NCI-H524 (cell line): Measurements from ENCODE around the gene C4orf51.

Experiments
- DNase-seq, 2 experiments: peaks; one replicate each; lab custom pipeline; 2025; lab: John Stamatoyannopoulos, UW

The C4orf51 gene

DNA sequence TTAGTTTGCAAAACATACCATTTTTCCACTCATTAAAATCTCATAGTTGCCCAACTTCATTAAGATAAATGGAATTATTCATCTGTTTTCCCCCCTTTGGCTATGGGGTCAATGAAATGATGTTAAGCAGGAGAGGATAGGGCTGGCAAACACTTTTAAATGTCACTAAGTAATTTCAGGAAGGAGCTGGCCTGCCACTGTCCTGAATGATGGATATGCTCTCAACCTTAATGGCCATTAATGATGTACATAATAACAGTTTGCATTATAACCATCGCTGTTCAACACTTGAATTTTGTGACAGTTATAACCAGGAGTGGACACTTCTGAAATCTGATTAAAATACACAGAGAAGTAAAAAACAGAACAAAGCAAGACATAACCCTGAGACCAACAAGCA is 77.2 kb downstream of the C4orf51 start:
- no peak for DNase-seq

- DNase-seq, result no peak
Observed at GRCh38 chr4:145760176-145760575, 80.2 kb downstream of the C4orf51 start.

- DNase-seq, result no peak
Observed at GRCh38 chr4:145760961-145761929, 81.3 kb downstream of the C4orf51 start.

DNA sequence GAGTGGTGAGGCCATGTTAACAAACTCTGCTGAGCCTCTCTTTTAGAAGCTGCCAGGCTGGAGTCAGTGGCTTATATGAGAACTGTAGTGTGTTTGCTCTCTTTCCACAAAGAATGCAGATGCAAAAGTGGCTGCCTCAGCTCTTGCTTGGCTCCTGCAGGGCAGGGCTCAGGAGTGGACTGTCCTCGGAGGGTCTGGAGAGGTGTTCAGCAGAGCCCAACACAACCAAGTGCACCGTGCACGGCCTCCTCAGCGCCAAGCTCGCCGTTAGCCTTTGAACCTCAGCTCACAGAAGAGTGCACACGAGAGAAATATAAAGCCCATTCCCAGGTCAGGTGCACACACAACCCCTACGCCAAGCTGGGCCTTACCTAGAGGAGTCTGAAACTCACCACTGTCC is 82.8 kb downstream of the C4orf51 start:
- no peak for DNase-seq

DNA sequence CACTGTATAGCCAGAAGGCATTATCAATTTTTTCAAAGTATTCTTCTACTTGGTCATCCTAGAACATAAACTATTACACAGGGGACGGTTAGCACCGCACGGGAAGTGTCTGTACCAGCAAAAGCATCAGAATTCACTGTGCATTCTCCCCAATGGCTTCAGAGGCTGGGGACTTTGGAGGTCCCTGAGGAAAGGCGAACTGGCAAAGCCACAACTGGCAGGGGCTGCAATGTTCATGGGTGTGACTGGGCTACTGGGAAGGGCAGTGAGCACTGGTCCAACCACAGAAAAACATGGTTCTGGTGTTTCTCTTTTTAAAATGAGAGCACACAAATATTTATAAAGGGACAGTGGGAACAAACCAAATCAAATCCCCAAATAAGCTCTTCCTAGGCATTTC is 83.5 kb downstream of the C4orf51 start:
- no peak for DNase-seq

DNA sequence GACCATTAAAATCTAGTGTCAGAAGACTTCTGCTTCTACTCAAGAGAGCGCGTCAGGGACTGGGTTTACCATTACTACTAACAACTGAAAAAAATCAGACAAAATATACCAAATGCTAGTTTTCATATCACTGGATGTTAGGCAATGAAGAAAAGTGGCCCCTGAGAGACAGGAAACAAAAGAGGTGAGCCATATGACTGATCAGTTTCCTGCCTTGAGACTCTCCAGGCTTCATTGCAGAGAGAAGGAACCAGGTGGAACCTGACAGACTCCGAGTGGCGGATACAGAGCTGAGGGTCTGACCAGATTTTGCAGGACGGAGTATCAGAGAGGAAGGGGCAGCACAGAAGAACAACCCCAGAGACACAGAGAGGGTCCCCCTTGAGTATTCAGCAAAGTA is 86.3 kb downstream of the C4orf51 start:
- DNase-seq, result no peak

DNA sequence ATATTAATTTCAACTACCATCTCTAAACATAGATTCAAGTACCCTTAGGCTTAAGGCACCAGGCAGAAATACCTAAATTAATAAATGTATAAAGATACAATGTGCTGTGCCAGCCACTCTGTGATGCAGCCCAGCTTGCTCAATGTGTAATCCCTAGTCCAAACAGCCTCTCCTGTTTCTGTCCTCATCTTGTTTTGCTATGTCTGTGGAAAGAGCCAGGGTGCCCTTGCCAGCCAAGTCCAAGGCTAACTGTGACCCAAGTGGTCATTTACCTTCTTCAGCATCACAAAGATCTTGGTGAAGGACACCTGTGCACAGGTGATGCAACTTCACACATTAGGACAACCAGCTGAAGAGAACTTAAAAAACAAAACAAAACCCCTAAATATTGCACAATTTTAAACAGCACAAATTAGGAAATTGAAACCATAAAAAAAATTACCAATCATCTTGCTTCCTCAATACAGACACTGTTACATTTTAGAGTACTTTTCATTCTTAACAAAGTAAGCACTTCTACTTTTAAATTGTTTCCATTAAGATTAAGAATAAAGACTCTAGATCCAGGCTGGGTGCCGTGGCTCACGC is 89.6 kb downstream of the C4orf51 start:
- DNase-seq, result no peak

DNA sequence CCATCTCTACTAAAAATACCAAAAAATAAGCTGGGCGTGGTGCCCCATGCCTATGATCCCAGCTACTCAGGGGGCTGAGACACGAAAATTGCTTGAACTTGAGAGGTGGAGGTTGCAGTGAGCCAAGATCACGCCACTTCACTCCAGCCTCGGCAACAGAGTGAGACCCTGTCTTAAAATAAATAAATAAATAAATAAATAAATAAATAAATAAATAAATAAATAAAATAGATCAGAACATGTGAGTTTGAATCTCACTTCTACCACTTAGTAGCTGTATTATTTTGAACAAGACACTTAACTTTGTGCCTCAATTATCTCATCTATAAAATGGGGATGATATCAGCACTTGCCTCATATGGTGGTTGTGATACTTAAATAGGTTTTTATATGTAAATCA is 90.2 kb downstream of the C4orf51 start:
- DNase-seq, result no peak

DNA sequence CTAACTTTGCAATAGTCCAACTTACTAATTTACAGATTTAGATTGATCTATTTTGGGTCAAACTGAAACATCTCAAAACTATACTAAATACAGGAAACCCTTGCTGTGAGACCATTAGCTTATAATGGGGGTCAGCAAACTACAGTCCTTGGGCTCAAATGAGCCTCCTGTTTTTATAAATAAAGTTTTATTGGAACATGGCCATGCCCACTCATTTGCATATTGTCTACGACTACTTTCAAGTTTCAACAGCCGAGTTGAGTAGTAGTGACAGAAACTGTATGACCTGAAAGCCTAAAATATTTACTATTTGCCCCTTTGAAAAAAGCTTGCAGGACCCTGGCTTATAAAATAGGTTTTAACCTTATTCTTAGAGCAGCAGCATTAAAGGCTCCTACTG is 92.4 kb downstream of the C4orf51 start:
- no peak for DNase-seq

DNA sequence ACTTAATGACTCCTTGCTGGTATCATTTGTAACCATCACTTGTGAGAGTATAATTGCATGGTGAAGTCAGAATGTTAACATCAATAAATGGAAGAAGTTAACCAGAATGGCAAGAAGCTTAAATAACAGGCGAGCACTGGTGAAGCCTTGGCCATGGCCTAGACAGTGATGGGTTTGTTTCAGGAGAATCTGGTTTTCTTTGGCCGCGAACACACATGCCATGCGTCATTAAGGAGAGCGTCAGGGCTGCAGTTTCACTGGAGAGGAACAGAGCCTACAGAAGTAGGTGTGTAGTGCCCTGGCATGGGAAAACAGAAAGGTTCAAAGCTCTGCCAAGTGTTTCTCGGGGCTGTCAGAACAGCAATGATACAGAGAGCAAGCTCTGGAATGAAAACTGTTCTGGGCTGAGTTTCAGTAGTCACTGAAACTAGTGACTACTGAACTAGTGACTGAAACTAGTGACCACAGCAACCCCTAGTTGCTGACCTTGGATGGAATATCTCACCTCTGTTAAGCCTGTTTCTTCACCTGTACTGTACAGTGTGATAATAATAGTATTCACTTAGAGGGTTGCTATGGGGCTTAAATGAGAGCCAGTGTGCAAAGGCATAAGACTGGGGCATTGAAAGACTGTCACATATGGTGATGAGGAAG is 93.8 kb downstream of the C4orf51 start:
- DNase-seq, result no peak

GRCh38 chr4:145774473-145774872 is 94.5 kb downstream of the C4orf51 start:
- DNase-seq, result no peak

GRCh38 chr4:145775406-145775805 is 95.5 kb downstream of the C4orf51 start:
- no peak for DNase-seq

DNA sequence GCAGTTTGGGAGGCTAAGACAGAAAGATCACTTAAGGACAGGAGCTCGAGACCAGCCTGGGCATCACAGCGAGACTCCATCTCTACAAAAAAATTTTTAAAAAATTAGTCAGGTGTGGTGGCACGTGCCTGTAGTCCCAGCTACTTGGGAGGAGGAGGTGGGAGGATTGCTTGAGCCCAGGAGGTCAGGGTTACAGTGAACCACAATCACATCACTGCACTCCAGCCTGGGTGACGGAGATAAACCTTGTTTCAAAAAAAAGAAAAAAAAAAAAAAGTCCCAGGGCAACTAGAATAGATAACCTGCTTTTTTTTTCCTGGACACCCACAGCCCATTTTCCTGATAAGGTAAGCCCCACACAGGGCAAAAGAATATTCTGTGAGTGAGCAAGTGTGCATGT is 96.3 kb downstream of the C4orf51 start:
- DNase-seq, result no peak

DNA sequence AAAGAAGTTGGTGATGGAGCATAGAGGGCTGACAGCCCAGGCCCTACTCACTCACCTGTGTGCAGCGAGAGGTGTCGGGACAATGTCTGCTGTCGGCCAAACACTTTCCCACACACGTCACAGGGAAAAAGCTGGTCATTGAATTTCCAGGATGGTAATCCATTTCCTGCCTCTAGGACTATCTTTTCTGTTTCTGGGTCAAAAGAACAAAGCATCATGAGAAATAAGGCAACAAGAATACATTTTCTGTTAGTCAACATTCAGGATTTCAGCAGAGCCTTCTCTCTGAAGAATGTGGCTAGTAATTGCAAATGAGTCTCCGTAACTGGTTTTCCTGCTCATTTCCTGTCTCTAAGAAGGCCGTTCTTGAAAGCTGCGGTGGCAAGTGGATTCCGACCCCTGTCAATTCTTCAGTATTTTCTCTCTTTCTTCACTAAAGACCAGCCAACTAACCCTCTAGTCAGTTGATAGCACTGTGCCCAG is 99.4 kb downstream of the C4orf51 start:
- no peak for DNase-seq

DNA sequence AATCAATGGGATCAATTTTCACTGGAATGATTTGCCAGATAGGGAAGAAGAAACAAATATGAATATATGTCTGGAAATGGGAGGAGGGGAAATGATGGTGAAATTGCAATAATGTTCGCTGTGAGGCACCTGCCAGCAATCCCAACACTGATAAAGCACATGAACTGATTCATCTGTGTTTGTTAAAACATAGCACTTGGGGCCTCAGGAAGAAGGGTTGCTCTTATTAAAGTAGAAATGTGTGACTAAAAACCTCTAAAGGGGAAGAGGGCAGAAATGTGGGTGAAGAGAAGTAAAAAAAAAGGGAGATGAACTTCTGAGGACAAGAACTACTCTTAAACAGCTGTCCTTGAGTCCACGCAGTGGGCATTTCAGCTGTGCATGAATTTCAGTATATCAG is 101.4 kb downstream of the C4orf51 start:
- no peak for DNase-seq
